Measurements from ENCODE around the gene AIG1. TPM values are rescaled to one million over a fixed set of nuclear protein-coding genes. Genes with fewer than 3 reads are reported as not detected.
A peak's percentile ranks its signal among the peaks of the same experiment; 100 is the strongest.
"Not testable (repeated sequence)": the region's sequence is repeated elsewhere in the genome, so short reads cannot be mapped to it uniquely, and the experiment has no call there.

The AIG1 gene
- total RNA-seq, 1 donor from 2014 or later: 71.6 TPM

DNA sequence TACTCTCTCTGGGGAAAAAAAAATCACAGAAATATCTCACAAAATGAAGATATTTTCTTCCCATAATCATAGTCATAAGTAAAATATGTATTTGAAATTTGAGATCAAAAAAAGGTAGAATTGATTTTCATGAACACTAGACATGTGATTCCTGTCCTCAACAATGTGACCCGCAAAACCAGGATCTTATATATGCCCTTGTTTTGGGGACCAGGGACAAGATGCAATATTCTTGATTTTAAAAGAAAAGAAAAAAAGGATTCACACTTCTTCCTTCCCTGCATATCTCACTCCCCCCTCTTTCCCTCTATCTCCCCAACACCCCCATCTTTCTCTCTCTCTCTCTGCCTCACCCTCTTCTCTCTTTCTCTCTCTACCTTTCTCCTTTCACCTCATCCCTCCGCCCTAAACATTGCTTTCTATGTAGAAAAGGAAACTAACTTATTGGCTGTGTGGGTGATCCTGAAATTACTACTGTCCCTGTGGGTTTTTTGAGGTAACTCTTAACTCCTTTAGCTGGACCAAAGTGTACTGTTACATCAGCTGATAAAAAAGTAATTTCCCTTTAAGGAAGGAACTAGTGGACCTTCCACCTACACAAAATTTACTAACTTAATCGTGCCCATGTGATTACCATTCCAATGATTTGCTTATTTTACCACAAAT lies 85.6 kb downstream of the AIG1 start:
- no peak for DNase-seq (ENCODE audit: missing footprints)
- intact Hi-C loops (cut with DNase I): no loop called here
- no peak for ATAC-seq

DNA sequence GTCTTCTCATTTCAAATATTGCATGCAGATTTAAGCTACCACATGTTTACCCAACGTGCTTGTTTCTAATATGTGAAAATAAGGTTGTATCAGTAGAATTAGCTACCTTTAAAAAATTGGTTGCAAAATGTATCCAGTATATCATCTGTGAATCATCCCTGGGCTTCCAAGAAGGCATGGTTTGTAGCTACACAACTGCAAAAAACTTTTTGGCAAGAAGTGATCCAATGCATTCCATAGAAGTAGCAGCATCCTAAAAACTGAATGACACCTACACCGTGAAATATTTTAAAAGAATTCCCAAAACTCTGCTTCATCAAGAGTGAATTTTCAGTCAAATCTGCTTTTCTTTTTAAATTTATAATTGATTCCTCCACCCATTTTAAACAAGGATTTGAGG lies 89.1 kb downstream of the AIG1 start:
- intact Hi-C loops (cut with DNase I): no loop called here
- ATAC-seq (no peak), DNase-seq (ENCODE audit: missing footprints) (no peak)

DNA sequence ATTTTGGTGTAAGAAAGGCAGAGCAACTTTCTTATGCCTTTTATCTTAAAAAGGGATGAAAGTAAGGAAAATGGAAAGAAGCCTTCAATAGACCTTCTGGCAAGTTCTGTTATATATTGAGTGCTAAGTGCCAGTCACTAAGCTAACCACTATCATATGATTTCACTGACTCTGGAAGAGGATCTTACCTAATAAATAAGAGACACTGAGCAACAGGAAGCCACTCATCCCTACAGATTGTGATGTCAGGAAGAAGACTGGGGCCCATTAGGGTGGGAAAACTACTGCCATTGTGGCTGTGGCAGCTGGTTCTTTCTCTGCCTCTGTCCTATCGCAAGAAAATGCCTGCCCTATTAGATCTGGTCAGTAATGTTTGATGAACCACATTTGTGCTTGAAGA lies 89.6 kb downstream of the AIG1 start:
- intact Hi-C loops (cut with DNase I): no loop called here
- DNase-seq (ENCODE audit: missing footprints) (no peak), ATAC-seq (no peak)

DNA sequence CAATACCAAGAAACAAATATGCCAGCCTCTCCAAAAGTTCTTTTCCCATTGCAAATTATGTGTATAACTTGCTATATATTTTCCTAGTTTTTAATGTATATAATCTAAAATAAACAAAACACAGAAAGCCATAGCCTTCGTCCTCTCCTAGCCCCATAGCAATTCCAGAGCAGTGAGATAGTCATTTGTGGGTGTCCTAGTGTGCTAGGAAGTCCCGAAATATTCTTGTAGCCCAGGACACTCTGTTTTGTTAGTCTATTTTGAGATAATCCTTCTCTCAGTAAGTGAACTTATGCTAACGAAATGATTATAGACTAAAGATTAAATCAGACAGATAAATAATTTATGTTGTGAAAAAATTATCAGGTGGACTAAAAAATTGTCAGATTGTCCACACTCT lies 90.7 kb downstream of the AIG1 start:
- intact Hi-C loops (cut with DNase I): no loop called here
- ATAC-seq (no peak), DNase-seq (ENCODE audit: missing footprints) (no peak)

DNA sequence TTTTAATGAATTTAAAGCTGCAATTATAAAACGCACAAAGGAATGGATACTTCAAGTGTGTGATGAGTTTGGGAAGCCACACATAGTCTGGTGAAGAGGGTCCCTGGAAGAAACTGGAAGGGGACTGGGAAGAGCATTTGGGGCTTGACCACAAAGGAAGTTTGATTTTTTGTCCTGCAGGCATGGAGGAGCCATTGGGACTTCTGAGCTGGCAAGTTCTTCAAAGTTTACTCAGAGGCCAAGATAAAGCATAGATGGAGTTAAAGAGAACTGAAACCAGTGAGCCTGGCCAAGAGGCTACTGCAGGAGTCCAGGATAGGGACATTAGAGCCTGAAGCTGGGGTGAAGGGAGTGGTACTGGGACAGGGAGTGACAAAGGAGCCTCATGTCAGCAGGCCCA lies 95.0 kb downstream of the AIG1 start:
- intact Hi-C loops (cut with DNase I): no loop called here
- ATAC-seq (peak; percentile 43), DNase-seq (ENCODE audit: missing footprints) (no peak)

DNA sequence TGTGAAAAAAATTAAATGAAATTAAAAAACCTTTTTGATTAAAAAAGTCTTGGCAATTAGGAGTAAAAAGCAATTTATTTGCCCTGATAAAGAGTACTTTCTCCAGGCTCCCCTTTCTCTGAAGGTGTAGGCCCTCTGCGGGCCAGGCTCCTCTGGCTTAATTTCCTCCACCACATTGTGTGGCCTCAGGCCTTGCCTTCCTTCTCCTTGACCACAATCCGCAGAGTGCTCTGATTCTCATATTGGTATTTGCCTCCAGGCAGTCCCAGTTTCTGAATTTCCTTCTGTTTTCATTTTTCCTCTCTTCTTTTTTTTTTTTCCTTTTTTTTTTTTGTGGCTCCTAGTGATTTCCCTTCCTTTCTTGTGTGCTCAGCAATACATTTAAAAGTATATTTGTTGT lies 96.4 kb downstream of the AIG1 start:
- intact Hi-C loops (cut with DNase I): no loop called here
- ATAC-seq (no peak), DNase-seq (ENCODE audit: missing footprints) (no peak)

DNA sequence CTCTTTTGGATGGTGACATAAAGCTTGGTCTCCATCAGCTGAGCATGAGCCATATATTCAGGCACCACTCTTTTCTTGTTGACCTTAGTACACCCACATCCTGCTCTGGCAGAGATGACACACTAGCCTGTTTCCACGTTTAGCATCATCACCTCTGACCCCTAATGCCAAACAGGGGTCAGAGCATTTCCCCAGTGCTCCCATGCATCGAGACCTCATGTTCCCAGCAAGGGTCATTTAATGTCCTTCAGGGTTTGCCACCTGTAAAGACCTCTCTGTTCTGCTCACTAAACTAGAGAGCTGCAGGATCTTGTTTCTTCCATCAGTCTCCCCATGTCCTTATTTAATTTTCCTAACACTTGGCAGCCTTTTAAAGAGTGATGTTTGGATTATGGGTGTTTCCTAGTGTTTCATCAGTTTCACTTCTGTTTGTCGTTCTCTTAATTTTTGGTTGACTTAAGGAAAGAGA lies 97.5 kb downstream of the AIG1 start:
- DNase-seq (ENCODE audit: missing footprints) (no peak), ATAC-seq (peak; percentile 27)
- intact Hi-C loops (cut with DNase I): no loop called here

DNA sequence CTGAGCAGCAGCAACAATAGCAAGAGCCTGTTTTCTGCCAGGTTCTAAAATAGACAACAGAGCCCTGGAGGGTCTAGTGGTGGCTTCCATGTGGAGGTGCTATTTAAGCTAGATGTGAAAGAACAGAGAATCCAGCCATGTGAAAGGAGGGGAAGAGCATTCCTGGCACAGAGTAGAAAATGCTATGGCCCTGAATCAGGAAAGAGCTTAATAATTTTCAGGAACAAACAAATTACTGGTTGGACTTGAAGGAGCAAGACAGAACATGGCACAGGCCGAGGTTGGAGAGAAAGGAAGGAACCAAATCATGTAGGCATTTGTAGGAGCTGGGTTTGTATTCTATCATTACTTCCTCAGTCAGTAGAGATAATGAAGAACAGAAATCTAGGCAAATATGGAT lies 98.3 kb downstream of the AIG1 start:
- intact Hi-C loops (cut with DNase I): no loop called here
- no peak for DNase-seq (ENCODE audit: missing footprints)
- ATAC-seq: no peak

DNA sequence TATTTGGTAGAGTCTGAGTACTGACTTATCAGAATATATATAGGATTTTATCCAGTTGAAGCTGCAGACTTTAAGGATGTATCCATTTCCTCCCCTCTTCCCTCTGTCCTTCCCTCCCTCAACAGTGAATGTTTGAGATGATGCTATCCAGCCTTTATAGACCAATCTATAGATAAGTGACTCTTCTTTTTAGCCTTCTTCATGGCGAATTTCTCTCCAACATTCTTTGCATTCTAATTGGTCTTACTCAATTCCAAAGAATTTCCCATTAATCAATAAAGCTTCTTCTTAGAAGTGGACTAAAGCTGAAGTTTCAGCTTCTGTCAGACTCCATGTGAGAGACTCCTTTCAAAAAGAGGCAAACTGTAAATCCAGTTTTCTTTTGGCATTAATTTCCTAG lies 99.3 kb downstream of the AIG1 start:
- ATAC-seq (no peak), DNase-seq (ENCODE audit: missing footprints) (no peak)
- intact Hi-C loops (cut with DNase I): no loop called here

DNA sequence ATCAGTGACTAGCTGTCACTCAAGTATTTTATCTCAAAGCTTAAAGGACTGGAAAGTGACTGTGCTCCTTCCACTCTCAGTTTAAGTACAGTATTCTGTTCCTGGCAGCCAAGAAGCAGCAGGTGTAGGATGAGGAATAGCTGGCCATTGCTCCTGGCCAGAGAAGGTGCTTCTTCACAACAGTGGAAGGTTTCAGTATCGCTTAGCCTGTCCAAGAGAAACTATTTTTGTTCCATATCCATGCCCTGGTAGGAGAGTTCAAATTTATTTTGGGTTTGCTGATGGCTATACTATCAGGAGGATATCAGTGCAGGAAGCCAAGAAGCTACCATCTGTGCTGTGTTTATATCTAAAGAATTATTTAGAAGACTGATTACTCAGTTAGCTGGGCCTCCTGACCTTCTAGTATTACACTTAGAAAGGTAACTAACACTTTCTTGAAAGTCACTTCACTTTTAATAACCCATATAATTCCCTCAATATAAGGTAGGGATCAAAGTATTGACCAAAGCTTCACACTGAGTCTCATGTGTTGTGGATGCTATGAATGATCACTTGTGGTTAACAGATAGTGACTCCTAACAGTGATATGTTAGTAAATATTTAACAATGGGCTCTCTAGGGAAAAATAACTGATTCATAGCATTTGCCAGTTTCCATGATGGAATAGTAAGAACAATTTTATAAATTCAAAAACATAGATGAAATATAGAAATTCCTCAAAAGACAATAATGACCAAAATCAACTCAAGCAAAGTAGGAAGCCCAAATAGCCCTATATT lies 99.9 kb downstream of the AIG1 start:
- peak; percentile 58 for ATAC-seq

DNA sequence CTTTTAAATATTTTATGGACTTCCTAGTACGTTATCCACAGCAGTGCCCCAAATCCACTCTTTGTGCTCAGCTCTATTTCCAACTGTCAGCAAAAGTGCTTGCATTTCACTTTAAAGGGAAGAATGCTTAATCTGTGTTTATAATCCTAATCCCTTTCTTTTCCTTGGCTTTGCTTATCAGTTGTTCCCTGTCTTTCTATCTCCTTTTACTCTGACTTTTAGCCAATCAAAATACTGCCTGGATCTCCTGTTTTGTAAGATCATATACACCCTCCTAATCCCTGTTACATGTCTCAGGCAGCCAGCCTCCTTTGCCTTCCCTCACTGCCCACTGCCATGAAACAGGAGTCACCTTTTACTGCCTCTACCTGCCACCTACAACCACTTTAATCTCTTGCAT lies 102.9 kb downstream of the AIG1 start:
- ATAC-seq (no peak), DNase-seq (ENCODE audit: missing footprints) (no peak)
- intact Hi-C loops (cut with DNase I): no loop called here

More for the DNA sequence above, 99.9 kb downstream of the AIG1 start:
- DNase-seq (ENCODE audit: missing footprints): no peak
- intact Hi-C loops (cut with DNase I): no loop called here

DNA sequence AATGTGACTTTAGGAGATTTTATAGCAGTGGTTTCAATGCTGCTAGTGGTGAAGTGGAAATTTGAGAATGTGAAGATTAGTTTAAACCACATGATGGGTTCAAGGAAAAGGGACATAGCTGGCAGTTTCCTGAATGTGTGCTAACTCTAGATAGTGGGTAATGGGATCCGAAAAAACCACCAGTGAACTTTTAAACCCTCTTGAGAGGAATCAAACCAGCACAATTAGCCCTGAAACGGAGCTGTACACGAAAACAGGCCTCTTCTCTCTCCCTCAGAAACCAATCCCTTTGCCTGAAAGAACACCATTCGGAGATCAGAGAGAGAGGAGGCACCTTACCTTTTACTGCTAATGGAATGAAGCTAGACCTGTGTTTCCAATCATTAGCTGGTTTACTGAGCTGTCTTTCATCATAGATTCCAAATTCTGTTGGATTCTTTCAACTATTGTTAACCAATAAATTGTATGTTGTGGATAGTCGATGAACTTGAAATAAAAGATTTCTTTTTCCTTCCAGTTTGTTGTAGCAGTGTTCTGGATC lies 103.9 kb downstream of the AIG1 start:
- ATAC-seq: no peak
- no peak for DNase-seq (ENCODE audit: missing footprints)
- intact Hi-C loops (cut with DNase I): no loop called here

DNA sequence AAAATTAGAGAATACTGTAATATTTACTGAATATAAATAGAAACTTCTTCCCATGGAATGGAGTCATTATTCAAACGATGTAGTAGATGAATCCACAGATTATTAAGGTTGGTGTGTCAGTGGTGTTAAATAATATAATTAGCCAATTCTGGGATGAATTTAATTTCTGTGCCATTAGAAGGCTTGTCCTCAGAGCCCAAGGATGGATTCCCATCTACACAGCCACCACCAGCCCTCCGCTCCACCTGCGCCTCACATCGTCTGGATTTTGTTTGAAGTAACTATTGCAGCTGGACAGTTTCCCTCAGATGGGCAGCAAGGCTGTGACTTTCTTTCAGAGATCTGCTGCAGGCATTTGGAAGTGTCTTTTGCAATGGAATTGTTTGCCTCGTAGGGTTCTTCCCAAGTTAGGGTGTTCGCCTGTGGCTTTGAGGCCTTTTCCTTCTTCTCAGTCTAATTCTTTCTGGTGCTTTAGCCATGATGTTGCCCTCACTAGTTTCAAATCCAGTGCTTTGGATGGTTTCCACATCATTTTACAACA lies 104.7 kb downstream of the AIG1 start:
- intact Hi-C loops (cut with DNase I): no loop called here
- DNase-seq (ENCODE audit: missing footprints) (no peak), ATAC-seq (no peak)

DNA sequence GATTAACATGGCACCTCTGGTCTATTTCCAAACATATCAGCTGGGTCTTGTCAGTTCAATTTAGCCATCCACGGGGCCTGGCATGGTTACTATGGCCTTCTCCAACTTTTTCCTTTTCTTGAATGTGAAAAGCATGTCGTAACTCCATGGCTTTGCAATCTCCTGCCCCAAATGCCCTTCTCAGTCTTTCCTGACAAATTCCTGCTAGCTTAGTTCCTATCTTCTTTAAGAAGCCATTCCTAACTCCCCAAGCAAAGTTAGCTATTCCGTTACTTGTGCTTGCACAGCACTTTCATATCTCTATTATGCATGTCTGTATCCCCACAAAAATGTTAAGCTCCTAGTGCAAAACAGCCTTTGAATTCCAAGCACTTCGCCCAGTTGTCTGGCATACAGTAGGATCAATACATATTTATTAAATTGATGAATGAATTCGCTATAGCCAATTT lies 105.6 kb downstream of the AIG1 start:
- DNase-seq (ENCODE audit: missing footprints): no peak

DNA sequence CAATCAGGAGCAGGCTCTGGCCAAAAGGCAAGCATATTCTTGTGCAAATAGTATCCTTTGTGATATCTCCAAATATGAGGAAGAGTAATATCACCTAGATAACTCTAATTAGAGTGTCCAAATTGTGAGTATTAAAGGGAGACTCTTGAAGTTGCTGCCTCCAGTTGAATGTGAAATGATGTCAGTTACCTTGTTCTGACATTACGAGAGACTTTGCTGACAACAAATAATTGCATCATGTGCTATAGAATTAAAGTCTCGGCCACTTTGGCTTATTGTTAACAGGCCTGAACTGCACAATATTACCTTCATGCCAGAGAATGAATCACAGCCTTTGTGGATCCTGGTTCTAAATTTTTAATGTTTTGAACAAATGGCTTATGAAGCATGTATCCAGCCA lies 106.5 kb downstream of the AIG1 start:
- no peak for DNase-seq (ENCODE audit: missing footprints)
- intact Hi-C loops (cut with DNase I): no loop called here
- no peak for ATAC-seq

More for the DNA sequence above, 105.6 kb downstream of the AIG1 start:
- intact Hi-C loops (cut with DNase I): no loop called here
- ATAC-seq: no peak

DNA sequence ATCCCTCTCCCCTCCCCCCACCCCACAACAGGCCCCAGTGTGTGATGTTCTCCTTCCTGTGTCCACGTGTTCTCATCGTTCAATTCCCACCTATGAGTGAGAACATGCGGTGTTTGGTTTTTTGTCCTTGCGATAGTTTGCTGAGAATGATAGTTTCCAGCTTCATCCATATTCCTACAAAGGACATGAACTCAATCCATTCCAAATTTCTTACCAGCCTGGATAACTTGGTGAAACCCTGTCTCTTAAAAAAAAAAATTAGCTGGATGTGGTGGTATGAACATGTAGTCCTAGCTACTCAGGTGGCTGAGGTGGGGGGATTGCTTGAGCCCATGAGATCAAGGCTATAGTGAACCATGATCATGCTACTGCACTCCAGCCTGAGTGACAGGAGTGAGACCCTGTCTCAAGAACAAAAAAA lies 107.7 kb downstream of the AIG1 start:
- intact Hi-C loops (cut with DNase I); DNase-seq (ENCODE audit: missing footprints); ATAC-seq: not testable (repeated sequence)

DNA sequence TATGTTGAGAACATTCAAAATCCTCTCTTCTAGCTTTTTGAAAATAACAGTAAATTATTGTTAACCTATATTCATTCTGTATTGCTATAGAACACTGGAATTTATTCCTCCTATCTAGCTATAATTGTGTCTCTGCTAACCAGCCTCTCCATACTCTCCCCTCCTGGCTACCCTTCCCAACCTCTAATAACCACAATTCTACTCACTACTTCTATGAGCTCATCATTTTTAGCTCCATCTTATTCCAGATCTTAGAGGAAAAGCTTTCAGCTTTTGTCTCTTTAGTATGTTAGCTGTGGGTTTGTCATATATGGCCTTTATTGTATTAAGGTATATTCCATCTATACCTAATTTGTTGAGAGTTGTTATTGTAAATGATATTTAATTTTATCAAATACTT lies 108.8 kb downstream of the AIG1 start:
- no peak for ATAC-seq
- DNase-seq (ENCODE audit: missing footprints): no peak
- intact Hi-C loops (cut with DNase I): no loop called here

DNA sequence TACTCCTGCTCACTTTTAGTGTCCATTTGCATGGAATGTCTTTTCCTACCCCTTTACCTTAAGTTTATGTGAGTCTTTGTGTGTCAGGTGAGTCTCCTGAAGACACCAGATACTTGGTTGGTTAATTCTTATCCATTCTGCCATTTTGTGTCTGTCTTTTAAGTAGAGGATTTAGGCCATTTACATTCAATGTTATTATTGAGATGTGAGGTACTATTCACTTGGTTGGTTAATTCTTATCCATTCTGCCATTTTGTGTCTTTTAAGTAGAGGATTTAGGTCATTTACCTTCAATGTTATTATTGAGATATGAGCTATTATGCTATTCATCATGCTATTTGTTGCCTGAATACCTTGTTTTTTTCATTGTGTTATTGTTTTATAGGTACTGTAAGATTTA lies 113.8 kb downstream of the AIG1 start:
- intact Hi-C loops (cut with DNase I): no loop called here
- ATAC-seq (no peak), DNase-seq (ENCODE audit: missing footprints) (no peak)

DNA sequence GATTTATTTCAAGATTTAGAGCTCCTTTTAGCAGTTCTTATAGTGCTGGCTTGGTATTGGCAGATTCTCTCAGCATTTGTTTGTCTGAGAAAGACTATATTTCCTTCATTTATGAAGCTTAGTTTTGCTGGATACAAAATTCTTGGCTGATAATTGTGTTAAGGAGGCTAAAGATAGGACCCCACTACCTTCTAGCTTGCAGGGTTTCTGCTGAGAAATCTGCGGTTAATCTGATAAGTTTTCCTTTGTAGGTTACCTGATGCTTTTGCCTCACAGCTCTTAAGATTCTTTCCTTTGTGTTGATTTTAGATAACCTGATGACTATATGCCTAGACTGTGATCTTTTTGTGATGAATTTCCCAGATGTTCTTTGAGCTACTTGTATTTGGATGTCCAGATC lies 114.3 kb downstream of the AIG1 start:
- intact Hi-C loops (cut with DNase I): no loop called here

More for the DNA sequence above, 114.3 kb downstream of the AIG1 start:
- DNase-seq (ENCODE audit: missing footprints) (no peak), ATAC-seq (no peak)
